ENCODE data around the gene KCNB1. TPM values are rescaled to one million over a fixed set of nuclear protein-coding genes. Genes with fewer than 3 reads are reported as not detected.

Gene KCNB1
- total RNA-seq, 1 experiment from 2014 or later = 0.04 TPM

DNA sequence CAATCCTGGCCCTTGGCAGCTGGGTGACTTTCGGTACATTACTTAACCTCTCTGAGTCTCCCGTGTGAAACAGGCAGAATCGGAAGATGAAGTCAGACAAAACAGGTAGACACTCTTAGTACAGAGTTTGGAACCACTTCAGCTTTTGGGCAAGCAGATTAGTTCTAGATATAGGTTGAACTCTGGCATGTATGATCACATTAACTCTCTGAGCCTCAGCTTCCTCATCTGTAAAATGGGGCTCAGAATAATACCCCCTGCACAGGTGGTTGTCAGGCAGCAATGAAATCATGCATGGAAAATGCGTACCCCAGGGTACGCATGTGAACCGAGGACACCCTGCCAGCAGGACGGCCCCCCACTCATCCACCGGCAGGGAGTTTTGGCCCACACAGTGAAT is 87.7 kb downstream of the KCNB1 start:
- TF ChIP-seq, protein P1, sequence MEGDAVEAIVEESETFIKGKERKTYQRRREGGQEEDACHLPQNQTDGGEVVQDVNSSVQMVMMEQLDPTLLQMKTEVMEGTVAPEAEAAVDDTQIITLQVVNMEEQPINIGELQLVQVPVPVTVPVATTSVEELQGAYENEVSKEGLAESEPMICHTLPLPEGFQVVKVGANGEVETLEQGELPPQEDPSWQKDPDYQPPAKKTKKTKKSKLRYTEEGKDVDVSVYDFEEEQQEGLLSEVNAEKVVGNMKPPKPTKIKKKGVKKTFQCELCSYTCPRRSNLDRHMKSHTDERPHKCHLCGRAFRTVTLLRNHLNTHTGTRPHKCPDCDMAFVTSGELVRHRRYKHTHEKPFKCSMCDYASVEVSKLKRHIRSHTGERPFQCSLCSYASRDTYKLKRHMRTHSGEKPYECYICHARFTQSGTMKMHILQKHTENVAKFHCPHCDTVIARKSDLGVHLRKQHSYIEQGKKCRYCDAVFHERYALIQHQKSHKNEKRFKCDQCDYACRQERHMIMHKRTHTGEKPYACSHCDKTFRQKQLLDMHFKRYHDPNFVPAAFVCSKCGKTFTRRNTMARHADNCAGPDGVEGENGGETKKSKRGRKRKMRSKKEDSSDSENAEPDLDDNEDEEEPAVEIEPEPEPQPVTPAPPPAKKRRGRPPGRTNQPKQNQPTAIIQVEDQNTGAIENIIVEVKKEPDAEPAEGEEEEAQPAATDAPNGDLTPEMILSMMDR (conservative IDR thresholded peaks at IDR 0.05) = no peak
- no peak for TF ChIP-seq EZH2 (IDR thresholded peaks at IDR 0.05; ENCODE audit: low read depth)
- BruUV-seq (replicated peaks) = no TSS peak
- Histone ChIP-seq H3K4me1 (replicated peaks; ENCODE audit: insufficient read depth) (no peaks in the 10 kb centered on the region), H3K4me3 (no peak overlapping the region), H3K9me2 (ENCODE audit: insufficient read depth) (no peaks in the 10 kb centered on the region), H3F3A (ENCODE audit: insufficient read depth, low read depth) (no peaks in the 10 kb centered on the region), H3K27ac (no peak overlapping the region), H2AFZ (no peak overlapping the region), H3K79me2 (ENCODE audit: low read depth) (no peaks in the 10 kb centered on the region), H3K9me3 (ENCODE audit: insufficient read depth, low read depth) (no peaks in the 10 kb centered on the region), H3K36me3 (ENCODE audit: low read depth) (no peaks in the 10 kb centered on the region), H3K4me2 (no peak overlapping the region), H4K20me1 (ENCODE audit: insufficient read depth) (no peaks in the 10 kb centered on the region), H3K27me3 (ENCODE audit: insufficient read depth, low read depth) (peaks cover 27% of the 10 kb centered on the region)
- ChIA-PET POLR2A (ENCODE audit: unreplicated experiment) (no interaction called here), CTCF (no interaction called here)
- intact Hi-C loops (cut with micrococcal nuclease; ENCODE audit: unreplicated experiment) = no loop called here
- no peak for DNase-seq

DNA sequence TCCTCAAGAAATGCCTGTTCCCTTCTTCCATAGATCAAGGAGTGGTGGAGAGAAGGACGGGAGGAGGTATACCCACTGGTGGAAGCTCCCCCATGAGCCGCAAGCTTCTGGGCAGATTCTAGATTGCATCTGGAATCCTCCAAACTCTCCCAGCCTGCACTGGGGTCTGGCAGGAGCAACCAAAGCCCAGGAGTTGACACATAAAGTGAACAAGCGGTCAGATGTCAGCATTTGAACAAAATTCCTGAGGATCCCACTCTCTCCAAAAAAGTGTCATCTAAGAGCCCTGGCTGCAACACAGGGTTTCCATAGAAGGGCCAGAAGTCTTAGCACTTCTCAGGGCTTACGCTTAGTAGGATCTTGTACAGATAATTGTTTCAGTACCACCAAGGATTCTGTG is 88.2 kb downstream of the KCNB1 start:
- no peak for TF ChIP-seq EZH2 (IDR thresholded peaks at IDR 0.05; ENCODE audit: low read depth)
- TF ChIP-seq, protein P1 (conservative IDR thresholded peaks at IDR 0.05) = no peak
- no peak for DNase-seq
- POLR2A ChIA-PET (ENCODE audit: unreplicated experiment) = no interaction called here
- CTCF ChIA-PET = no interaction called here
- H3K79me2 ChIP-seq (ENCODE audit: low read depth) = no peaks in the 10 kb centered on the region
- H3K4me3 ChIP-seq = no peak overlapping the region
- BruUV-seq (replicated peaks) = no TSS peak
- no peak overlapping the region for H3K4me2 ChIP-seq
- H3K9me3 ChIP-seq (ENCODE audit: insufficient read depth, low read depth) = no peaks in the 10 kb centered on the region
- no peaks in the 10 kb centered on the region for H3K4me1 ChIP-seq (replicated peaks; ENCODE audit: insufficient read depth)
- H3K27me3 ChIP-seq (ENCODE audit: insufficient read depth, low read depth) = peaks cover 32% of the 10 kb centered on the region
- H3F3A ChIP-seq (ENCODE audit: insufficient read depth, low read depth) = no peaks in the 10 kb centered on the region
- no peaks in the 10 kb centered on the region for H3K9me2 ChIP-seq (ENCODE audit: insufficient read depth)
- H3K27ac ChIP-seq = no peak overlapping the region
- no peaks in the 10 kb centered on the region for H3K36me3 ChIP-seq (ENCODE audit: low read depth)
- H2AFZ ChIP-seq = no peak overlapping the region
- intact Hi-C loops (cut with micrococcal nuclease; ENCODE audit: unreplicated experiment) = no loop called here
- H4K20me1 ChIP-seq (ENCODE audit: insufficient read depth) = no peaks in the 10 kb centered on the region

DNA sequence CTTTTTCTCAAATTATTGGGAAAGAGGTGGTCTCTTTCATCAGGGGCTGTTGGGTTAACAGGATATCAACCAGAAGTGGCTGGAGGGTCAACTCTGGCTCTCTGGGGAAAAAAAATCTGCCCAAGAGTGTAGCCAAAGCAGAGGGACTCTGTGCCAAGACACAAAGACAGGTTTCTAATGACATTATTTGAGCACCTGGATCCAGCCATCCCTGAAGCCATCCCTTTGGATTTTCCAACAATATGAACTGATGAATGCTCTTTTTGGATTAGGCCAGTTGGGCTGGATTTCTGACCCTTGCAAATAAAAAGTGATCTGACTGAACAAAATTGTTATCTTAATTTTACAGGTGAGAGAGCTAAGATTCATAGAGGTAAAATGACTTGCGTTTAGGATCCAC is 88.7 kb downstream of the KCNB1 start:
- BruUV-seq (replicated peaks) = no TSS peak
- TF ChIP-seq, protein P1 (conservative IDR thresholded peaks at IDR 0.05) = no peak
- Histone ChIP-seq H3K4me1 (replicated peaks; ENCODE audit: insufficient read depth) (no peaks in the 10 kb centered on the region), H3K79me2 (ENCODE audit: low read depth) (no peaks in the 10 kb centered on the region), H3K4me2 (no peak overlapping the region), H3K27me3 (ENCODE audit: insufficient read depth, low read depth) (peaks cover 36% of the 10 kb centered on the region), H2AFZ (no peak overlapping the region), H3F3A (ENCODE audit: insufficient read depth, low read depth) (no peaks in the 10 kb centered on the region), H4K20me1 (ENCODE audit: insufficient read depth) (no peaks in the 10 kb centered on the region), H3K9me2 (ENCODE audit: insufficient read depth) (no peaks in the 10 kb centered on the region), H3K4me3 (no peak overlapping the region), H3K27ac (no peak overlapping the region), H3K36me3 (ENCODE audit: low read depth) (no peaks in the 10 kb centered on the region), H3K9me3 (ENCODE audit: insufficient read depth, low read depth) (no peaks in the 10 kb centered on the region)
- intact Hi-C loops (cut with micrococcal nuclease; ENCODE audit: unreplicated experiment) = no loop called here
- DNase-seq = no peak
- CTCF ChIA-PET = no interaction called here
- POLR2A ChIA-PET (ENCODE audit: unreplicated experiment) = no interaction called here

Data from PC-9 (cell line).